BJ (cell line): ENCODE results near the gene CEP70. TPM values are rescaled to one million over a fixed set of nuclear protein-coding genes. Genes with fewer than 3 reads are reported as not detected.

Experiments
- CTCF ChIA-PET: fragments of 350-600 bp; formaldehyde crosslinking; extraction: SDS; loops from one replicate; lab custom pipeline; 2021; ENCODE audit warnings: antibody characterized with exemption, inconsistent platforms; lab: Yijun Ruan, JAX
- POLR2A ChIA-PET: fragments of 300-600 bp; sonication (Branson Sonifier 250); formaldehyde crosslinking; extraction: SDS; loops from one replicate; lab custom pipeline; 2021; ENCODE audit warnings: antibody characterized with exemption; lab: Charles Lee
- DNase-seq: peaks from one replicate; pipeline ENCODE4 v3.0.0-alpha.2; 2011; ENCODE audit warnings: low read depth
- H3K27me3 ChIP-seq: 2 replicates; pipeline ENCODE4 v1.6.0; 2011; ENCODE audit warnings: low read length; ENCODE audit not compliant: control insufficient read depth, insufficient read depth
- H3K36me3 ChIP-seq: 2 replicates; pipeline ENCODE4 v1.5.1; 2011; ENCODE audit warnings: low read length; ENCODE audit not compliant: control insufficient read depth, insufficient read depth
- H3K4me3 ChIP-seq: 2 replicates; pipeline ENCODE4 v1.5.1; 2011; ENCODE audit warnings: low read depth, mild to moderate bottlenecking, control low read depth, low read length
- CTCF ChIP-seq: IDR thresholded peaks from 2 replicates; pipeline ENCODE4 v1.5.1; 2011; ENCODE audit warnings: low read depth, mild to moderate bottlenecking, control low read depth, inconsistent platforms, low read length, moderate library complexity; ENCODE audit not compliant: insufficient read depth
- polyA plus RNA-seq: library from polyadenylated mRNA; depleted of rRNA; stranded (reverse); fragments of >200 nt; gene quantifications from 2 replicates; pipeline ENCODE4 v1.2.3, GENCODE V29; 2011

CEP70 gene
- polyA plus RNA-seq, 1 experiment: 3.6 TPM

GRCh38 chr3:138471481-138471880 is 122.6 kb downstream of the CEP70 start:
- H3K27me3 ChIP-seq: no peaks in the 10 kb centered on the region
- no peaks in the 10 kb centered on the region for H3K36me3 ChIP-seq
- no peak overlapping the region for H3K4me3 ChIP-seq
- no peak for DNase-seq
- no peak for TF ChIP-seq CTCF
- POLR2A ChIA-PET: no interaction called here
- CTCF ChIA-PET: interaction anchor here (0.7 to 5.2 kb wide), 6 partner anchors 8 to 452 kb away, joined by 3 to 42 read pairs (median 4); no protein-coding TSS in a partner anchor

GRCh38 chr3:138470687-138471086 is 123.4 kb downstream of the CEP70 start:
- DNase-seq: no peak
- CTCF ChIA-PET: interaction anchor here (1.2 to 5.2 kb wide), 3 partner anchors 9 to 453 kb away, joined by 3 to 42 read pairs (median 7); no protein-coding TSS in a partner anchor
- TF ChIP-seq CTCF: no peak
- Histone ChIP-seq H3K27me3 (no peaks in the 10 kb centered on the region), H3K36me3 (no peaks in the 10 kb centered on the region), H3K4me3 (no peak overlapping the region)
- POLR2A ChIA-PET: no interaction called here

GRCh38 chr3:138469874-138470273 is 124.2 kb downstream of the CEP70 start:
- no peak for TF ChIP-seq CTCF
- DNase-seq: no peak
- Histone ChIP-seq H3K4me3 (no peak overlapping the region), H3K27me3 (no peaks in the 10 kb centered on the region), H3K36me3 (no peaks in the 10 kb centered on the region)
- CTCF ChIA-PET: interaction anchor here (1.9 to 5.2 kb wide), 3 partner anchors 10 to 454 kb away, joined by 7 to 42 read pairs (median 10); no protein-coding TSS in a partner anchor
- POLR2A ChIA-PET: no interaction called here

GRCh38 chr3:138468886-138469285 is 125.2 kb downstream of the CEP70 start:
- no peaks in the 10 kb centered on the region for H3K27me3 ChIP-seq
- DNase-seq: peak; percentile 51
- no peaks in the 10 kb centered on the region for H3K36me3 ChIP-seq
- ChIA-PET POLR2A (no interaction called here), CTCF (interaction anchor here (1.0 to 5.2 kb wide), 7 partner anchors 9 to 455 kb away, joined by 3 to 42 read pairs (median 7); no protein-coding TSS in a partner anchor)
- no peak overlapping the region for H3K4me3 ChIP-seq
- TF ChIP-seq CTCF: no peak

GRCh38 chr3:138468451-138468850 is 125.6 kb downstream of the CEP70 start:
- TF ChIP-seq CTCF: no peak

More at GRCh38 chr3:138468451-138468850, 125.6 kb downstream of the CEP70 start:
- CTCF ChIA-PET: interaction anchor here (1.0 to 5.2 kb wide), 7 partner anchors 8 to 455 kb away, joined by 3 to 42 read pairs (median 7); no protein-coding TSS in a partner anchor
- Histone ChIP-seq H3K4me3 (no peak overlapping the region), H3K36me3 (no peaks in the 10 kb centered on the region), H3K27me3 (no peaks in the 10 kb centered on the region)
- POLR2A ChIA-PET: no interaction called here
- DNase-seq: no peak
